Measurements from ENCODE around the gene RACGAP1.

Gene RACGAP1
- long read RNA-seq, transcript RACGAP1-203 (17 exons, 3,080 nt) = minor isoform, 136 of 651 reads
- long read RNA-seq, transcript RACGAP1-201 (17 exons, 3,073 nt) = major isoform, 333 of 651 reads
- long read RNA-seq, partial matches to known transcripts = 22 of 651 reads
- long read RNA-seq, other reads (novel, unspliced or antisense) = 157 of 651 reads

GRCh38 chr12:50025187-50026059 lies at the start of gene RACGAP1:
TSS of gene RACGAP1 (minus strand) at chr12:50025494. CDS start at chr12:50016715, 8,779 bp downstream.
- Histone ChIP-seq H3K4me3 (replicated peaks; ENCODE audit: insufficient read depth, low read length) (peak within 1 kb of the TSS; percentile 90), H3K27me3 (ENCODE audit: insufficient read depth, poor library complexity, severe bottlenecking) (no peaks in the 10 kb centered on the region), H3K27ac (replicated peaks) (peak within 1 kb of the TSS; percentile 93)
- peak; percentile 95 to 98 for DNase-seq (ENCODE audit: low read depth in 1 of 2, low spot score in 1 of 2)
- TF ChIP-seq CTCF (IDR thresholded peaks at IDR 0.05; ENCODE audit: insufficient read depth, low read length) = no peak
- peak; percentile 86 for TF ChIP-seq POLR2AphosphoS5 (IDR thresholded peaks at IDR 0.05; ENCODE audit: low read depth)
- TF ChIP-seq GABPA (IDR thresholded peaks at IDR 0.05; ENCODE audit: low read depth) = peak; percentile 61
- TF ChIP-seq SPI1 (IDR thresholded peaks at IDR 0.05; ENCODE audit: borderline replicate concordance, low read depth) = no peak
- peak; percentile 70 for TF ChIP-seq REST (IDR thresholded peaks at IDR 0.05; ENCODE audit: insufficient replicate concordance, low read depth)

GRCh38 chr12:50073712-50074111 lies 48.4 kb upstream of the RACGAP1 start:
- Histone ChIP-seq H3K27me3 (ENCODE audit: insufficient read depth, poor library complexity, severe bottlenecking) (no peaks in the 10 kb centered on the region), H3K4me3 (replicated peaks; ENCODE audit: insufficient read depth, low read length) (no peak overlapping the region), H3K27ac (replicated peaks) (no peak overlapping the region)
- DNase-seq (ENCODE audit: low read depth in 1 of 2, low spot score in 1 of 2) = no peak
- TF ChIP-seq SPI1 (IDR thresholded peaks at IDR 0.05; ENCODE audit: borderline replicate concordance, low read depth) (no peak), REST (IDR thresholded peaks at IDR 0.05; ENCODE audit: insufficient replicate concordance, low read depth) (no peak), CTCF (IDR thresholded peaks at IDR 0.05; ENCODE audit: insufficient read depth, low read length) (no peak), POLR2AphosphoS5 (IDR thresholded peaks at IDR 0.05; ENCODE audit: low read depth) (no peak), GABPA (IDR thresholded peaks at IDR 0.05; ENCODE audit: low read depth) (no peak)

GRCh38 chr12:50073206-50073605 lies 47.9 kb upstream of the RACGAP1 start:
- no peak for DNase-seq (ENCODE audit: low read depth in 1 of 2, low spot score in 1 of 2)
- no peak for TF ChIP-seq GABPA (IDR thresholded peaks at IDR 0.05; ENCODE audit: low read depth)
- TF ChIP-seq REST (IDR thresholded peaks at IDR 0.05; ENCODE audit: insufficient replicate concordance, low read depth) = no peak
- no peak for TF ChIP-seq CTCF (IDR thresholded peaks at IDR 0.05; ENCODE audit: insufficient read depth, low read length)
- TF ChIP-seq SPI1 (IDR thresholded peaks at IDR 0.05; ENCODE audit: borderline replicate concordance, low read depth) = no peak
- TF ChIP-seq POLR2AphosphoS5 (IDR thresholded peaks at IDR 0.05; ENCODE audit: low read depth) = no peak
- no peak overlapping the region for H3K27ac ChIP-seq (replicated peaks)
- H3K4me3 ChIP-seq (replicated peaks; ENCODE audit: insufficient read depth, low read length) = no peak overlapping the region
- no peaks in the 10 kb centered on the region for H3K27me3 ChIP-seq (ENCODE audit: insufficient read depth, poor library complexity, severe bottlenecking)

All from HL-60 (cell line).